ENCODE results near the gene MTUS2. TPM values are rescaled to one million over a fixed set of nuclear protein-coding genes. Genes with fewer than 3 reads are reported as not detected.
"Not testable (repeated sequence)": the region's sequence is repeated elsewhere in the genome, so short reads cannot be mapped to it uniquely, and the experiment has no call there.

Gene MTUS2
- total RNA-seq, 2 donors from 2014 or later: 1.6 to 4.8 TPM

GRCh38 chr13:28978574-28978973 is 158.4 kb downstream of the MTUS2 start:
- no peak for TF ChIP-seq CTCF (IDR thresholded peaks at IDR 0.05)
- no peak for TF ChIP-seq POLR2A (IDR thresholded peaks at IDR 0.05)
- TF ChIP-seq POLR2AphosphoS5 (IDR thresholded peaks at IDR 0.05): no peak
- Histone ChIP-seq H3K36me3 (no peaks in the 10 kb centered on the region), H3K27me3 (replicated peaks; ENCODE audit: insufficient read depth) (no peaks in the 10 kb centered on the region), H3K9me3 (no peaks in the 10 kb centered on the region), H3K4me3 (no peak overlapping the region), H3K4me1 (replicated peaks) (no peaks in the 10 kb centered on the region), H3K27ac (no peak overlapping the region)
- DNase-seq (ENCODE audit: low spot score): no peak
- whole genome bisulfite sequencing: 69% methylated on average over 3 of the region's 3 CpGs
- intact Hi-C loops (cut with DNase I): no loop called here

- Histone ChIP-seq H3K27ac (no peak overlapping the region), H3K4me3 (no peak overlapping the region), H3K27me3 (replicated peaks; ENCODE audit: insufficient read depth) (no peaks in the 10 kb centered on the region), H3K4me1 (replicated peaks) (no peaks in the 10 kb centered on the region), H3K36me3 (no peaks in the 10 kb centered on the region), H3K9me3 (no peaks in the 10 kb centered on the region)
- no peak for DNase-seq (ENCODE audit: low spot score)
- intact Hi-C loops (cut with DNase I): no loop called here
- WGBS: 94% methylated on average over 9 of the region's 9 CpGs
- no peak for TF ChIP-seq POLR2AphosphoS5 (IDR thresholded peaks at IDR 0.05)
- no peak for TF ChIP-seq POLR2A (IDR thresholded peaks at IDR 0.05)
- TF ChIP-seq CTCF (IDR thresholded peaks at IDR 0.05): no peak
Observed at GRCh38 chr13:28981530-28981929, 161.4 kb downstream of the MTUS2 start.

GRCh38 chr13:28983641-28984040 is 163.5 kb downstream of the MTUS2 start:
- H3K27me3 ChIP-seq (replicated peaks; ENCODE audit: insufficient read depth): no peaks in the 10 kb centered on the region
- H3K9me3 ChIP-seq: no peaks in the 10 kb centered on the region
- WGBS: 35% methylated on average over 3 of the region's 3 CpGs
- H3K36me3 ChIP-seq: no peaks in the 10 kb centered on the region
- no peaks in the 10 kb centered on the region for H3K4me1 ChIP-seq (replicated peaks)
- intact Hi-C loops (cut with DNase I): no loop called here
- no peak for DNase-seq (ENCODE audit: low spot score)
- TF ChIP-seq POLR2A (IDR thresholded peaks at IDR 0.05) (no peak), POLR2AphosphoS5 (IDR thresholded peaks at IDR 0.05) (no peak), CTCF (IDR thresholded peaks at IDR 0.05) (no peak)
- H3K27ac ChIP-seq: no peak overlapping the region
- no peak overlapping the region for H3K4me3 ChIP-seq

GRCh38 chr13:28984326-28984725 is 164.2 kb downstream of the MTUS2 start:
- TF ChIP-seq CTCF (IDR thresholded peaks at IDR 0.05) (no peak), POLR2AphosphoS5 (IDR thresholded peaks at IDR 0.05) (no peak), POLR2A (IDR thresholded peaks at IDR 0.05) (no peak)

GRCh38 chr13:28984825-28985224 is 164.7 kb downstream of the MTUS2 start:
- H3K27me3 ChIP-seq (replicated peaks; ENCODE audit: insufficient read depth): no peaks in the 10 kb centered on the region
- intact Hi-C loops (cut with DNase I): no loop called here

More at GRCh38 chr13:28984326-28984725, 164.2 kb downstream of the MTUS2 start:
- Histone ChIP-seq H3K9me3 (no peaks in the 10 kb centered on the region), H3K4me1 (replicated peaks) (no peaks in the 10 kb centered on the region), H3K27me3 (replicated peaks; ENCODE audit: insufficient read depth) (no peaks in the 10 kb centered on the region), H3K4me3 (no peak overlapping the region), H3K36me3 (no peaks in the 10 kb centered on the region), H3K27ac (no peak overlapping the region)
- 74% methylated on average over 8 of the region's 8 CpGs for WGBS
- intact Hi-C loops (cut with DNase I): no loop called here
- DNase-seq (ENCODE audit: low spot score): no peak

GRCh38 chr13:28990378-28990777 is 170.2 kb downstream of the MTUS2 start:
- DNase-seq (ENCODE audit: low spot score); H3K4me3 ChIP-seq; H3K27me3 ChIP-seq (replicated peaks; ENCODE audit: insufficient read depth); intact Hi-C loops (cut with DNase I); H3K4me1 ChIP-seq (replicated peaks); H3K36me3 ChIP-seq; H3K27ac ChIP-seq; H3K9me3 ChIP-seq: not testable (repeated sequence)
- WGBS: 71% methylated on average over 3 of the region's 3 CpGs

More at GRCh38 chr13:28984825-28985224, 164.7 kb downstream of the MTUS2 start:
- DNase-seq (ENCODE audit: low spot score): no peak
- H3K4me3 ChIP-seq: no peak overlapping the region
- no peak overlapping the region for H3K27ac ChIP-seq
- no peaks in the 10 kb centered on the region for H3K9me3 ChIP-seq
- 88% methylated on average over 1 of the region's 1 CpG for WGBS
- H3K36me3 ChIP-seq: no peaks in the 10 kb centered on the region
- H3K4me1 ChIP-seq (replicated peaks): no peaks in the 10 kb centered on the region
- TF ChIP-seq CTCF (IDR thresholded peaks at IDR 0.05): no peak
- no peak for TF ChIP-seq POLR2A (IDR thresholded peaks at IDR 0.05)
- no peak for TF ChIP-seq POLR2AphosphoS5 (IDR thresholded peaks at IDR 0.05)
